GM12864 (cell line): Measurements from ENCODE around the gene PSMD12.
"Not testable (repeated sequence)": the region's sequence is repeated elsewhere in the genome, so short reads cannot be mapped to it uniquely, and the experiment has no call there.

Experiments used
- DNase-seq: peaks from one replicate; pipeline ENCODE4 v3.0.0-alpha.2; 2011; ENCODE audit warnings: low read depth
- H3K4me3 ChIP-seq: 2 replicates; pipeline ENCODE4 v1.5.1; 2011; ENCODE audit warnings: mild to moderate bottlenecking, low read depth, low read length, control low read depth
- CTCF ChIP-seq: IDR thresholded peaks from 2 replicates; pipeline ENCODE4 v1.5.1; 2011; ENCODE audit warnings: low read depth, mild to moderate bottlenecking, moderate library complexity, low read length, control low read depth, inconsistent platforms; ENCODE audit errors: missing control alignments

PSMD12 gene

DNA sequence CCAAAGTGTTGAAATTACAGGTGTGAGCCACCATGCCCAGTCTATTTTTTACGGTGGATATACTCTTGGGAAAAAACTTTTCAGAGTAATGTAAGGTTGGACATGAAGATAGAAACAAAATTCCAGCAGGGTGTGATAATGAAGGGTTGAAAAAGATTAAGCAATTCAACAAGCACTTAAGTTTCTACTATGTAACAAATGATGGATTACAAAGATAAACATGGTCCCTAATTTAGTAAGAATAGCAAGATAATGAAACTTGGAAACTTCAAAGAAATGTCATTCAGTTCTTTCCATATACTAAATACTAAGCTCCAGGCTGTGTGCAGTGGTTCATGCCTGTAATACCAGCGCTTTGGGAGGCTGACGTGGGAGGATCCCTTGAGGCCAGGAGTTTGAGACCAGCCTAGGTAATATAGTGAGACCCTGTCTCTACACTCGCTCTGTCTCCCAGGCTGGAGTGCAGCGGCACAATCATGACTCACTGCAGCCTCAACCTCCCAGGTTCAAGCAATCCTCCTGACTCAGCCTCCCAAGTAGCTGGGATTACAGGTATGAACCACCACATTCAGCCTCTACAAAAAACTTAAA, 31.0 kb downstream of the PSMD12 start:
- H3K4me3 ChIP-seq = no peak overlapping the region
- DNase-seq = no peak
- TF ChIP-seq CTCF = no peak

DNA sequence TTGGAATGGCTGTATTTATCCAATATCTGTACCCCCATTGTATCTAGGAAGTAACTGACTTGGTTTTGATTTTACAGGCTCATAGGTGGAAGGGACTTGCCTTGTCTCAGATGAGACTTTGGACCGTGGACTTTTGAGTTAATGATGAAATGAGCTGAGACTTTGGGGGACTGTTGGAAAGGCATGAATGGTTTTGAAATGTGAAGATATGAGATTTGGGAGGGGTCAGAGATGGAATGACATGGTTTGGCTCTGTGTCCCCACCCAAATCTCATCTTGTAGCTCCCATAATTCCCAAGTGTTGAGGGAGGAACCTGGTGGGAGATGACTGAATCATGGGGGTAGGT, 34.2 kb downstream of the PSMD12 start:
- H3K4me3 ChIP-seq, DNase-seq: not testable (repeated sequence)

- not testable (repeated sequence) for H3K4me3 ChIP-seq, DNase-seq
Measured at GRCh38 chr17:67331381-67332161, 34.8 kb downstream of the PSMD12 start.

GRCh38 chr17:67328026-67328425, 38.4 kb downstream of the PSMD12 start:
- TF ChIP-seq CTCF = no peak
- H3K4me3 ChIP-seq = no peak overlapping the region
- no peak for DNase-seq

DNA sequence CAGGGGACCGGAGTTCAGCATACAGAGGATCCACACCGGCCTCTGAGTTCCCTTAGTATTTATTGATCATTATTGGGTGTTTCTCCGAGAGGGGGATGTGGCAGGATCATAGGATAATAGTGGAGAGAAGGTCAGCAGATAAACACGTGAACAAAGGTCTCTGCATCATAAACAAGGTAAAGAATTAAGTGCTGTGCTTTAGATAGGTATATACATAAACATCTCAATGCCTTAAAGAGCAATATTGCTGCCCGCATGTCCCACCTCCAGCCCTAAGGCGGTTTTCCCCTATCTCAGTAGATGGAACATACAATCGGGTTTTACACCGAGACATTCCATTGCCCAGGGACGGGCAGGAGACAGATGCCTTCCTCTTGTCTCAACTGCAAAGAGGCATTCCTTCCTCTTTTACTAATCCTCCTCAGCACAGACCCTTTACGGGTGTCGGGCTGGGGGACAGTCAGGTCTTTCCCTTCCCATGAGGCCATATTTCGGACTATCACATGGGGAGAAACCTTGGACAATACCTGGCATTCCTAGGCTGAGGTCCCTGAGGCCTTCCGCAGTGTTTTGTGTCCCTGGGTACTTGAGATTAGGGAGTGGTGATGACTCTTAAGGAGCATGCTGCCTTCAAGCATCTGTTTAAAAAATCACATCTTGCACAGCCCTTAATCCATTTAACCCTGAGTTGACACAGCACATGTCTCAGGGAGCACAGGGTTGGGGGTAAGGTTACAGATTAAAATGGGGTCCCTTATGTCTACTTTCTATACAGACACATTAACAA, 39.2 kb downstream of the PSMD12 start:
- not testable (repeated sequence) for H3K4me3 ChIP-seq, DNase-seq

DNA sequence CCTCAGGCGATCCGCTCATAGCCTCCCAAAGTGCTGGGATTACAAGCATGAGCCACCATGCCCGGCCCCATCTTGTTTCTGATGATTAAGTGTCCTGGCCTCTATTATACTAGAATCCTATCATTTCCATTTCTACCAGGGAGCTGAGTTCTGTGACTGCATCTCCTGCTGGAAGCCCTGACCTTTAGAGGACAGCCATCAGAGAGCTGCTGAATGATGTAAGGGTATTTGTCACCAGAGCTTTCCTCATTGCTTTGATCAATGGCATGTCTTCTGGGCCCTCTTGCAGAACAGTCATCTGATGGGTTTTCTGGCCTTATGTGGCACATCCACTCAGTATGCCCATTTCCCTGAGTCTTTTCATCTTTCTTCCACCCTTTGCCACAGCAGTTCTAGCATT, 39.9 kb downstream of the PSMD12 start:
- TF ChIP-seq CTCF = no peak
- no peak overlapping the region for H3K4me3 ChIP-seq
- DNase-seq = no peak

GRCh38 chr17:67324330-67324729, 42.0 kb downstream of the PSMD12 start:
- no peak for TF ChIP-seq CTCF

DNA sequence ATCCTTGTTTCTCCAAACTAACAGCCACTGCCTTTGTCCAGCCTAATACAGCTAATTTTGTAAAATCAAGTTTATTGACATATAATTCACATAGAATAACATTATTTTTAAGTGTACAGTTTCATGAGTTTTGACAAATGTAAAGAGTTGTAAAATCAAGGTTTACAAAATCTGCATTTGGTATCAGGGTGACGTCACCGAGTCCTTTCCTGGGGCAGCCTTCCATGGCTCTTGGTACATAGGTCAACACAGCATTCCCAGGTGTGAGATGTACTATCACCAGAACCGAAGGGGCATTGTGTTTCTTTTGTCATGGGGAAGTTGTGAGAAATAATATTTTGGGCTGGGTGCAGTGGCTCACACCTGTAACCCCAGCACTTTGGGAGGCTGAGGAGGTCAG, 42.9 kb downstream of the PSMD12 start:
- DNase-seq = no peak
- TF ChIP-seq CTCF = no peak
- no peak overlapping the region for H3K4me3 ChIP-seq

More at GRCh38 chr17:67324330-67324729, 42.0 kb downstream of the PSMD12 start:
- no peak overlapping the region for H3K4me3 ChIP-seq
- no peak for DNase-seq
